Fibroblast of peridontal ligament (primary cell): Measurements from ENCODE around the gene TEK.

ENCODE experiments used
- DNase-seq: peaks from one replicate; pipeline ENCODE4 v3.0.0-alpha.2; 2010; ENCODE audit errors: extremely low read depth

TEK gene

GRCh38 chr9:27179245-27179865, 70.3 kb downstream of the TEK start:
- peak; percentile 66 for DNase-seq

- peak; percentile 44 for DNase-seq
Observed at GRCh38 chr9:27181381-27181780, 72.4 kb downstream of the TEK start.

- DNase-seq = no peak
Observed at GRCh38 chr9:27182421-27182820, 73.4 kb downstream of the TEK start.

- DNase-seq = no peak
Observed at GRCh38 chr9:27183131-27183530, 74.1 kb downstream of the TEK start.

GRCh38 chr9:27183701-27184100, 74.7 kb downstream of the TEK start:
- no peak for DNase-seq

GRCh38 chr9:27184556-27185351, 75.7 kb downstream of the TEK start:
- peak; percentile 9 for DNase-seq

- no peak for DNase-seq
Observed at GRCh38 chr9:27188426-27188825, 79.4 kb downstream of the TEK start.

- DNase-seq = no peak
Observed at GRCh38 chr9:27189426-27189825, 80.4 kb downstream of the TEK start.

- peak; percentile 14 for DNase-seq
Observed at GRCh38 chr9:27192291-27192960, 83.4 kb downstream of the TEK start.

GRCh38 chr9:27193886-27194285, 84.9 kb downstream of the TEK start:
- DNase-seq = no peak

- peak; percentile 56 for DNase-seq
Observed at GRCh38 chr9:27194401-27195091, 85.5 kb downstream of the TEK start.

GRCh38 chr9:27195191-27195590, 86.2 kb downstream of the TEK start:
- DNase-seq = no peak

- no peak for DNase-seq
Observed at GRCh38 chr9:27196383-27196782, 87.4 kb downstream of the TEK start.

GRCh38 chr9:27198190-27198589, 89.2 kb downstream of the TEK start:
- DNase-seq = peak; percentile 13

- DNase-seq = no peak
Observed at GRCh38 chr9:27202056-27202455, 93.0 kb downstream of the TEK start.

- DNase-seq = no peak
Observed at GRCh38 chr9:27203783-27204182, 94.8 kb downstream of the TEK start.

- DNase-seq = no peak
Observed at GRCh38 chr9:27204578-27204977, 95.6 kb downstream of the TEK start.

GRCh38 chr9:27205198-27205597, 96.2 kb downstream of the TEK start:
- no peak for DNase-seq

- no peak for DNase-seq
Observed at GRCh38 chr9:27206041-27206440, 97.0 kb downstream of the TEK start.

- no peak for DNase-seq
Observed at GRCh38 chr9:27209034-27209433, 100.0 kb downstream of the TEK start.

GRCh38 chr9:27210588-27210987, 101.6 kb downstream of the TEK start:
- no peak for DNase-seq

GRCh38 chr9:27212191-27212590, 103.2 kb downstream of the TEK start:
- no peak for DNase-seq
